AG08395 (cell line): Measurements from ENCODE around the gene SLC22A13.
"Not testable (repeated sequence)": the region's sequence is repeated elsewhere in the genome, so short reads cannot be mapped to it uniquely, and the experiment has no call there.

ENCODE experiments used
- DNase-seq: peaks from one replicate; pipeline ENCODE4 v3.0.0; 2012; ENCODE audit warnings: mixed read lengths, low spot score

Gene SLC22A13

GRCh38 chr3:38265604-38266307 lies at the start of gene SLC22A13:
TSS of gene SLC22A13 (plus strand) at chr3:38265812. CDS start at chr3:38265861, 49 bp downstream.
- DNase-seq, result no peak

GRCh38 chr3:38219609-38220197 lies 45.9 kb upstream of the SLC22A13 start:
- DNase-seq, result no peak

GRCh38 chr3:38221005-38221404 lies 44.6 kb upstream of the SLC22A13 start:
- DNase-seq, result no peak

GRCh38 chr3:38222032-38222634 lies 43.5 kb upstream of the SLC22A13 start:
- DNase-seq, result no peak

GRCh38 chr3:38224357-38224756 lies 41.3 kb upstream of the SLC22A13 start:
- no peak for DNase-seq

GRCh38 chr3:38226273-38226672 lies 39.3 kb upstream of the SLC22A13 start:
- peak; percentile 19 for DNase-seq

GRCh38 chr3:38227989-38228388 lies 37.6 kb upstream of the SLC22A13 start:
- DNase-seq, result peak; percentile 53

GRCh38 chr3:38229036-38229435 lies 36.6 kb upstream of the SLC22A13 start:
- DNase-seq, result no peak

- DNase-seq, result no peak
Observed at GRCh38 chr3:38232701-38233100, 32.9 kb upstream of the SLC22A13 start.

GRCh38 chr3:38235466-38235865 lies 30.1 kb upstream of the SLC22A13 start:
- no peak for DNase-seq

- no peak for DNase-seq
Observed at GRCh38 chr3:38238416-38239008, 27.1 kb upstream of the SLC22A13 start.

GRCh38 chr3:38242812-38243211 lies 22.8 kb upstream of the SLC22A13 start:
- DNase-seq, result not testable (repeated sequence)

GRCh38 chr3:38245930-38246329 lies 19.7 kb upstream of the SLC22A13 start:
- DNase-seq, result no peak

GRCh38 chr3:38247366-38248035 lies 18.1 kb upstream of the SLC22A13 start:
- DNase-seq, result peak; percentile 94

GRCh38 chr3:38250198-38250597 lies 15.4 kb upstream of the SLC22A13 start:
- no peak for DNase-seq

- DNase-seq, result no peak
Observed at GRCh38 chr3:38251197-38251596, 14.4 kb upstream of the SLC22A13 start.

GRCh38 chr3:38253704-38254103 lies 11.9 kb upstream of the SLC22A13 start:
- DNase-seq, result no peak

GRCh38 chr3:38254872-38255271 lies 10.7 kb upstream of the SLC22A13 start:
- no peak for DNase-seq

GRCh38 chr3:38255627-38256026 lies 10.0 kb upstream of the SLC22A13 start:
- no peak for DNase-seq

GRCh38 chr3:38257583-38257982 lies 8.0 kb upstream of the SLC22A13 start:
- no peak for DNase-seq

- DNase-seq, result no peak
Observed at GRCh38 chr3:38260474-38260873, 5.1 kb upstream of the SLC22A13 start.

- DNase-seq, result no peak
Observed at GRCh38 chr3:38264353-38264771, 1.2 kb upstream of the SLC22A13 start.
